HepG2 (cell line): Measurements from ENCODE around the gene NECTIN2. TPM values are rescaled to one million over a fixed set of nuclear protein-coding genes. Genes with fewer than 3 reads are reported as not detected.
A peak's percentile ranks its signal among the peaks of the same experiment; 100 is the strongest.

ENCODE experiments used
- ARID2 ChIP-seq: sonication (generic); formaldehyde crosslinking; IDR thresholded peaks from 2 replicates; pipeline ENCODE4 v1.8.1; 2022; ENCODE audit warnings: mild to moderate bottlenecking, missing genetic modification reagents, borderline replicate concordance
- ARNTL ChIP-seq: sonication (generic); formaldehyde crosslinking; IDR thresholded peaks from 2 replicates; pipeline ENCODE4 v1.4.0; 2020; ENCODE audit warnings: mild to moderate bottlenecking, missing genetic modification reagents
- CENPX ChIP-seq: sonication (generic); formaldehyde crosslinking; IDR thresholded peaks from 2 replicates; pipeline ENCODE4 v1.9.0; 2021; ENCODE audit warnings: mild to moderate bottlenecking, missing genetic modification reagents, moderate library complexity
- HMG20B ChIP-seq: conservative IDR thresholded peaks from 2 replicates; pipeline ENCODE4 v1.6.1; 2016; ENCODE audit warnings: missing genetic modification reagents, missing compliant biosample characterization
- IRX3 ChIP-seq: sonication (generic); formaldehyde crosslinking; IDR thresholded peaks from 2 replicates; pipeline ENCODE4 v1.8.1; 2023; ENCODE audit warnings: mild to moderate bottlenecking, low read depth, missing genetic modification reagents, borderline replicate concordance
- NRL ChIP-seq: sonication (generic); formaldehyde crosslinking; IDR thresholded peaks from 2 replicates; pipeline ENCODE4 v1.5.0; 2020; ENCODE audit warnings: missing genetic modification reagents, mild to moderate bottlenecking, moderate library complexity, borderline replicate concordance
- POLR2G ChIP-seq: fragments of 200-400 bp; formaldehyde crosslinking; IDR thresholded peaks from 2 replicates; pipeline ENCODE4 v1.6.1; 2018; ENCODE audit warnings: mild to moderate bottlenecking, low read depth, low read length, moderate library complexity
- RARA ChIP-seq: IDR thresholded peaks from 2 replicates; pipeline ENCODE4 v1.6.1; 2016; ENCODE audit warnings: missing genetic modification reagents, missing compliant biosample characterization
- RFX3 ChIP-seq: IDR thresholded peaks from 2 replicates; pipeline ENCODE4 v1.6.1; 2016; ENCODE audit warnings: missing biosample characterization, missing genetic modification reagents
- RFXAP ChIP-seq: sonication (generic); formaldehyde crosslinking; IDR thresholded peaks from 2 replicates; pipeline ENCODE4 v1.4.0; 2020; ENCODE audit warnings: missing genetic modification reagents, borderline replicate concordance
- SOX5 ChIP-seq: IDR thresholded peaks from 2 replicates; pipeline ENCODE4 v1.6.1; 2016; ENCODE audit warnings: borderline replicate concordance
- SYNCRIP ChIP-seq: fragments of 200-400 bp; formaldehyde crosslinking; IDR thresholded peaks from 2 replicates; pipeline ENCODE4 v1.6.1; 2018; ENCODE audit warnings: mild to moderate bottlenecking, low read depth, low read length; ENCODE audit not compliant: insufficient read depth
- THYN1 ChIP-seq: sonication (generic); formaldehyde crosslinking; IDR thresholded peaks from 2 replicates; pipeline ENCODE4 v1.8.1; 2023; ENCODE audit warnings: low read depth, mild to moderate bottlenecking, moderate library complexity, missing genetic modification reagents, borderline replicate concordance
- WIZ ChIP-seq: sonication (generic); formaldehyde crosslinking; IDR thresholded peaks from 2 replicates; pipeline ENCODE4 v1.5.1; 2020; ENCODE audit warnings: mild to moderate bottlenecking, missing genetic modification reagents
- YEATS4 ChIP-seq: sonication (generic); formaldehyde crosslinking; IDR thresholded peaks from 2 replicates; pipeline ENCODE4 v1.4.0; 2020; ENCODE audit warnings: missing genetic modification reagents, borderline replicate concordance
- ZFX ChIP-seq: sonication (generic); formaldehyde crosslinking; IDR thresholded peaks from 2 replicates; pipeline ENCODE4 v1.4.0; 2020; ENCODE audit warnings: mild to moderate bottlenecking, low read depth, missing genetic modification reagents, moderate library complexity
- ZNF101 ChIP-seq: sonication (generic); formaldehyde crosslinking; IDR thresholded peaks from 2 replicates; pipeline ENCODE4 v1.4.0; 2020; ENCODE audit warnings: mild to moderate bottlenecking, low read depth, missing genetic modification reagents, borderline replicate concordance
- ZNF234 ChIP-seq: sonication (generic); formaldehyde crosslinking; conservative IDR thresholded peaks from 2 replicates; pipeline ENCODE4 v1.5.1; 2020; ENCODE audit warnings: mild to moderate bottlenecking, missing genetic modification reagents
- ZNF703 ChIP-seq: sonication (generic); formaldehyde crosslinking; IDR thresholded peaks from 2 replicates; pipeline ENCODE4 v1.5.1; 2020; ENCODE audit warnings: missing genetic modification reagents, mild to moderate bottlenecking, moderate library complexity, borderline replicate concordance
- ZNF841 ChIP-seq: sonication (generic); formaldehyde crosslinking; IDR thresholded peaks from 2 replicates; pipeline ENCODE4 v1.8.1; 2023; ENCODE audit warnings: missing genetic modification reagents, borderline replicate concordance
- polyA plus RNA-seq, 8 experiments: library from polyadenylated mRNA; depleted of rRNA in 3 of 8; stranded (reverse) in 7 of 8; unstranded in 1 of 8; fragments of >200 nt; fragmentation: Illumina TruSeq in 4 of 8; extraction: Trizol in 4 of 8; gene quantifications; 2 replicates each; pipeline versions ENCODE4 v1.2.1 to v1.2.3, GENCODE V29; 2011 to 2016; ENCODE audit warnings: low read depth in 4 of 8, missing spikeins in 1 of 8, mixed read lengths in 1 of 8; ENCODE audit not compliant: insufficient read depth in 1 of 8
- total RNA-seq, 5 experiments: library from RNA; depleted of rRNA; stranded (reverse); fragments of >200 nt; fragmentation: Illumina TruSeq; extraction: Trizol; gene quantifications; 2 replicates each; pipeline ENCODE4 v1.2.3, GENCODE V29; 2016; ENCODE audit warnings: low read depth in 1 of 5
- TF ChIP-seq, protein P1 (sequence below): sonication (generic); formaldehyde crosslinking; conservative IDR thresholded peaks from 2 replicates; pipeline ENCODE4 v1.8.0; 2022; ENCODE audit warnings: missing genetic modification reagents
- TF ChIP-seq, protein P2 (sequence below): sonication (generic); formaldehyde crosslinking; IDR thresholded peaks from 2 replicates; pipeline ENCODE4 v1.5.0; 2020; ENCODE audit warnings: missing genetic modification reagents, mild to moderate bottlenecking, borderline replicate concordance
- TF ChIP-seq, protein P3 (sequence below): sonication (generic); IDR thresholded peaks from 2 replicates; pipeline ENCODE4 v1.6.1; 2016; ENCODE audit warnings: low read depth, borderline replicate concordance
- TF ChIP-seq, protein P4 (sequence below): sonication (generic); formaldehyde crosslinking; IDR thresholded peaks from 2 replicates; pipeline ENCODE4 v1.5.0; 2020; ENCODE audit warnings: missing genetic modification reagents

NECTIN2 gene
- total and polyA plus RNA-seq, 2 of the 13 experiments (the other 11 are each of a cell fraction or from before 2014, with no cell fraction given): 75.4 to 114 TPM

DNA sequence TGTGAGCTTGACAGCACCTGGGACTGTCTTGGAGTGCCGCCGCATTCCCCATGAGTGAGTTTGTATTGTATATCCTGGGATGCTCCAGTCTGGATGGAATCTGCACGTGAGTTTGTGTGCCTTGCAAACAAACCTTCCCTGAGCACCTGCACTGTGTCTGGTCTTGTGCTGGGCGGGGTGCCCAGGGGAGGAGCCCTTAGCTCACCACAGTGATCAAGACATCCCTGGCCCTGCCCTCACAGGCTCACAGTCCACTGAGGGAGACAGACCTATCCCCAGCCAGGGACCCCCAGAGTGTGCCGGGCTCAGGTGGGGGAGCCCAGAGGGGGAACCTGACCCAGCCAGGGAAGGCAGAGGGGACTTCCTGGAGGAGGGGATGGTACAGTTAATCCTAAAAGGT is 38.9 kb upstream of the NECTIN2 start (continued):
- no peak for TF ChIP-seq YEATS4 (CRISPR knock-in tag)
- TF ChIP-seq IRX3 (CRISPR knock-in tag): no peak
- no peak for TF ChIP-seq ARID2 (CRISPR knock-in tag)
- no peak for TF ChIP-seq ZFX (CRISPR knock-in tag)
- peak; percentile 97 for TF ChIP-seq ARNTL (CRISPR knock-in tag)
- TF ChIP-seq THYN1 (CRISPR knock-in tag): no peak
- 0 out of 2 replicates have a peak, but pooled peaks have one; percentile 47 for TF ChIP-seq HMG20B (CRISPR knock-in tag)
- no peak for TF ChIP-seq CENPX
- peak; percentile 90 for TF ChIP-seq SOX5 (CRISPR knock-in tag)
- no peak for TF ChIP-seq POLR2G
- TF ChIP-seq SYNCRIP: no peak
- no peak for TF ChIP-seq ZNF841 (CRISPR knock-in tag)
- TF ChIP-seq, protein P1, sequence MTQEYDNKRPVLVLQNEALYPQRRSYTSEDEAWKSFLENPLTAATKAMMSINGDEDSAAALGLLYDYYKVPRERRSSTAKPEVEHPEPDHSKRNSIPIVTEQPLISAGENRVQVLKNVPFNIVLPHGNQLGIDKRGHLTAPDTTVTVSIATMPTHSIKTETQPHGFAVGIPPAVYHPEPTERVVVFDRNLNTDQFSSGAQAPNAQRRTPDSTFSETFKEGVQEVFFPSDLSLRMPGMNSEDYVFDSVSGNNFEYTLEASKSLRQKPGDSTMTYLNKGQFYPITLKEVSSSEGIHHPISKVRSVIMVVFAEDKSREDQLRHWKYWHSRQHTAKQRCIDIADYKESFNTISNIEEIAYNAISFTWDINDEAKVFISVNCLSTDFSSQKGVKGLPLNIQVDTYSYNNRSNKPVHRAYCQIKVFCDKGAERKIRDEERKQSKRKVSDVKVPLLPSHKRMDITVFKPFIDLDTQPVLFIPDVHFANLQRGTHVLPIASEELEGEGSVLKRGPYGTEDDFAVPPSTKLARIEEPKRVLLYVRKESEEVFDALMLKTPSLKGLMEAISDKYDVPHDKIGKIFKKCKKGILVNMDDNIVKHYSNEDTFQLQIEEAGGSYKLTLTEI (CRISPR knock-in tag): no peak
- TF ChIP-seq, protein P2, sequence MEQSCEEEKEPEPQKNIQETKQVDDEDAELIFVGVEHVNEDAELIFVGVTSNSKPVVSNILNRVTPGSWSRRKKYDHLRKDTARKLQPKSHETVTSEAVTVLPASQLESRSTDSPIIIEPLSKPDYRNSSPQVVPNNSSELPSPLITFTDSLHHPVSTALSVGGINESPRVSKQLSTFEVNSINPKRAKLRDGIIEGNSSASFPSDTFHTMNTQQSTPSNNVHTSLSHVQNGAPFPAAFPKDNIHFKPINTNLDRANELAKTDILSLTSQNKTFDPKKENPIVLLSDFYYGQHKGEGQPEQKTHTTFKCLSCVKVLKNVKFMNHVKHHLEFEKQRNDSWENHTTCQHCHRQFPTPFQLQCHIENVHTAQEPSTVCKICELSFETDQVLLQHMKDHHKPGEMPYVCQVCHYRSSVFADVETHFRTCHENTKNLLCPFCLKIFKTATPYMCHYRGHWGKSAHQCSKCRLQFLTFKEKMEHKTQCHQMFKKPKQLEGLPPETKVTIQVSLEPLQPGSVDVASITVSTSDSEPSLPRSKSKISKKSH: no peak
- no peak for TF ChIP-seq ZNF101 (CRISPR knock-in tag)
- TF ChIP-seq RFXAP (CRISPR knock-in tag): no peak
- TF ChIP-seq NRL (CRISPR knock-in tag): no peak
- no peak for TF ChIP-seq ZNF703 (CRISPR knock-in tag)
- TF ChIP-seq, protein P3, sequence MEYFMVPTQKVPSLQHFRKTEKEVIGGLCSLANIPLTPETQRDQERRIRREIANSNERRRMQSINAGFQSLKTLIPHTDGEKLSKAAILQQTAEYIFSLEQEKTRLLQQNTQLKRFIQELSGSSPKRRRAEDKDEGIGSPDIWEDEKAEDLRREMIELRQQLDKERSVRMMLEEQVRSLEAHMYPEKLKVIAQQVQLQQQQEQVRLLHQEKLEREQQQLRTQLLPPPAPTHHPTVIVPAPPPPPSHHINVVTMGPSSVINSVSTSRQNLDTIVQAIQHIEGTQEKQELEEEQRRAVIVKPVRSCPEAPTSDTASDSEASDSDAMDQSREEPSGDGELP: 0 out of 2 replicates have a peak, but pooled peaks have one; percentile 10
- no peak for TF ChIP-seq ZNF234 (CRISPR knock-in tag)
- TF ChIP-seq RFX3 (CRISPR knock-in tag): no peak
- TF ChIP-seq WIZ: no peak
- TF ChIP-seq, protein P4, sequence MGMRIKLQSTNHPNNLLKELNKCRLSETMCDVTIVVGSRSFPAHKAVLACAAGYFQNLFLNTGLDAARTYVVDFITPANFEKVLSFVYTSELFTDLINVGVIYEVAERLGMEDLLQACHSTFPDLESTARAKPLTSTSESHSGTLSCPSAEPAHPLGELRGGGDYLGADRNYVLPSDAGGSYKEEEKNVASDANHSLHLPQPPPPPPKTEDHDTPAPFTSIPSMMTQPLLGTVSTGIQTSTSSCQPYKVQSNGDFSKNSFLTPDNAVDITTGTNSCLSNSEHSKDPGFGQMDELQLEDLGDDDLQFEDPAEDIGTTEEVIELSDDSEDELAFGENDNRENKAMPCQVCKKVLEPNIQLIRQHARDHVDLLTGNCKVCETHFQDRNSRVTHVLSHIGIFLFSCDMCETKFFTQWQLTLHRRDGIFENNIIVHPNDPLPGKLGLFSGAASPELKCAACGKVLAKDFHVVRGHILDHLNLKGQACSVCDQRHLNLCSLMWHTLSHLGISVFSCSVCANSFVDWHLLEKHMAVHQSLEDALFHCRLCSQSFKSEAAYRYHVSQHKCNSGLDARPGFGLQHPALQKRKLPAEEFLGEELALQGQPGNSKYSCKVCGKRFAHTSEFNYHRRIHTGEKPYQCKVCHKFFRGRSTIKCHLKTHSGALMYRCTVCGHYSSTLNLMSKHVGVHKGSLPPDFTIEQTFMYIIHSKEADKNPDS (CRISPR knock-in tag): peak; percentile 95
- 0 out of 2 replicates have a peak, but pooled peaks have one; percentile 37 for TF ChIP-seq RARA (CRISPR knock-in tag)
